GM13976 (cell line): Measurements from ENCODE around the gene C2orf78.
"Not testable (repeated sequence)": the region's sequence is repeated elsewhere in the genome, so short reads cannot be mapped to it uniquely, and the experiment has no call there.

Experiments used
- DNase-seq: peaks from one replicate; pipeline ENCODE4 v3.0.0; 2012; ENCODE audit warnings: low spot score
- in situ Hi-C: fragments of 300-500 bp; cut with MboI; formaldehyde crosslinking; loops from one replicate; pipeline ENCODE4 v1.12.0; 2022; ENCODE audit warnings: low sequenced_read_pairs, mixed read lengths, inconsistent platforms; ENCODE audit not compliant: unreplicated experiment
- TF ChIP-seq, protein P1 (sequence below): IDR thresholded peaks from 2 replicates; pipeline ENCODE4 v1.5.1; 2012; ENCODE audit warnings: borderline replicate concordance, mild to moderate bottlenecking; ENCODE audit not compliant: insufficient read depth; ENCODE audit errors: extremely low read depth, missing control alignments, control extremely low read depth

Gene C2orf78, protein sequence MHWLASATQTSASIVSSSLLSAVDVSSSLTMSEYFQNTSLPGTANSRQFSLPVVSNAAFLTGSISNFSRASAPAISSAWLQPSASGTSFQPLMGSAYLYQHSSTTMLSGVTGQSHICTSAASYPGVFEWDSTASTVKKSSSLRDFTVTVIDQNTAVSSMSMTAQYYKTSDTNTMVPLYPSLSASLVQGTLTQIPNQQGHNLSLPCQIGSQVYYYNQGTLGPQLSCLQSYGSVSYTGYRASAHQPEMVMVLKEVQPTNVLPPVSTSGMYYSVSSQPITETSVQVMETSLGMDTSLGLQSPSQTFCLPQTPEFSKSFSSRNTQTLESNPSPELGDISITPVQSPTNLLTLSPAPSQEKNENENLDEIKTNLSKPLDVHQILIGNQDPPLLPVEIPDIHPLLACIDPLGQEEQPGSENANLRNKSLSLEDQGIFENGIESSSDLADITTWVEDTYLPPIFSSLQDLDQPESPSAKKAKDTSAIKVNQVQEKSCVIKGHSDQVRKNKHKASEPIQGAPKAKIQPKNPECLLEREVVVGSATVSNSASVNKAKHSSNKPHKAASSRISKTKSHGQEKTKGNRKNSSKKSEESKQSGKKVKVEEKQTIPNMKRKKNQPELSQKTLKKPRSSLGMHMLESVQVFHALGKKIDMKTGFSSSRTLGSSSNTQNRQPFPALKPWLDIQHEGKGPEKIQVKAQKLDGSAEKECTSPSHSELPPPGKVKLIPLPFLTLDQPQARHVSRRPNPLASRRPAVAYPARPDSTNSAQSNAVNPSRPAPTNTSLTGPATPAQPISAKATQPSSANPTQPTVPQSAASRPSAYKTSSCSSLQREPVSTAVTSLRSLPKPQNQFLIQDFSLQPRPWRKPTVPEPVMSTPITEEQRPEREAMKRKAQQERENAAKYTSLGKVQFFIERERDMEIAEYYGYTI

DNA sequence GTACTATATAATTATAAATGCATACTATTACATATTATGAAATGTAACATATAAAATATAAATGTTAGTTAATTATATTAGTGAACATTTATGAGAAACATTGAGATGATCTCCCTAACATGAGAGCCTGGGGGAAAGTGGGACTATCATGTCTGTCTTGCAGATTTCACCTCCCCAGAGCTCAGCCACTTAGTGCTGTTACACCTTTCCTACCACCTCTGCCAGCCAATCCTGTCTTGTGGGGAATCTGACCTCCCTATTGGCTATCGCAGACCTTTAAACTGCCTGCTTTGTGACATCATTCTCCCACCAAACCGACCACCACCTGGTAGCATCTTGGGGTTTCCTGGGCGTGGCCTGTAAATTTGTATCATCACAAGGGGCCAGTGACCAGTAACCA is at the start of gene C2orf78:
Gene C2orf78, plus strand, starts transcription at position 301 of the 400 bp plus-strand sequence. CDS start 127 bp downstream, outside the sequence.
- DNase-seq, in situ Hi-C loops: not testable (repeated sequence)

DNA sequence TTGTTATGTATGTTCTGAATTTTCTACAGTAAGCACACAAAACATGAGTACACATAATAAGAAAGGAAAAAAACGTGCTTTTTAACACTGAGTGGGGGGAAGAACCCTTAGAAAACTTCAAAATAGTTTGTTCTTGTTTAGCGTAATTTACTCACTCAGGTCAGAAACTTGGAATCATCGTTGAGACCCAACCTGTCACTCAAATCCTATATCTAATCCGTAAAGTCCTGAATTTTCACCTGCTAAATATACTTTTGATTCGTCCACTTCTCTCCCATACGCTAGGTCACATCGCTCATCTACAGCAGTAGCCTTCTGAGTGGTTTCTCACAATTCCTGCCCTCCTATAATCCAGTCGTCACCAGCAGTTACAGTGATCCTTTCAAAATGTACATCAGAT is 47.6 kb upstream of the C2orf78 start:
- TF ChIP-seq, protein P1, sequence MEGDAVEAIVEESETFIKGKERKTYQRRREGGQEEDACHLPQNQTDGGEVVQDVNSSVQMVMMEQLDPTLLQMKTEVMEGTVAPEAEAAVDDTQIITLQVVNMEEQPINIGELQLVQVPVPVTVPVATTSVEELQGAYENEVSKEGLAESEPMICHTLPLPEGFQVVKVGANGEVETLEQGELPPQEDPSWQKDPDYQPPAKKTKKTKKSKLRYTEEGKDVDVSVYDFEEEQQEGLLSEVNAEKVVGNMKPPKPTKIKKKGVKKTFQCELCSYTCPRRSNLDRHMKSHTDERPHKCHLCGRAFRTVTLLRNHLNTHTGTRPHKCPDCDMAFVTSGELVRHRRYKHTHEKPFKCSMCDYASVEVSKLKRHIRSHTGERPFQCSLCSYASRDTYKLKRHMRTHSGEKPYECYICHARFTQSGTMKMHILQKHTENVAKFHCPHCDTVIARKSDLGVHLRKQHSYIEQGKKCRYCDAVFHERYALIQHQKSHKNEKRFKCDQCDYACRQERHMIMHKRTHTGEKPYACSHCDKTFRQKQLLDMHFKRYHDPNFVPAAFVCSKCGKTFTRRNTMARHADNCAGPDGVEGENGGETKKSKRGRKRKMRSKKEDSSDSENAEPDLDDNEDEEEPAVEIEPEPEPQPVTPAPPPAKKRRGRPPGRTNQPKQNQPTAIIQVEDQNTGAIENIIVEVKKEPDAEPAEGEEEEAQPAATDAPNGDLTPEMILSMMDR = no peak
- DNase-seq = no peak
- in situ Hi-C loops = no loop called here

DNA sequence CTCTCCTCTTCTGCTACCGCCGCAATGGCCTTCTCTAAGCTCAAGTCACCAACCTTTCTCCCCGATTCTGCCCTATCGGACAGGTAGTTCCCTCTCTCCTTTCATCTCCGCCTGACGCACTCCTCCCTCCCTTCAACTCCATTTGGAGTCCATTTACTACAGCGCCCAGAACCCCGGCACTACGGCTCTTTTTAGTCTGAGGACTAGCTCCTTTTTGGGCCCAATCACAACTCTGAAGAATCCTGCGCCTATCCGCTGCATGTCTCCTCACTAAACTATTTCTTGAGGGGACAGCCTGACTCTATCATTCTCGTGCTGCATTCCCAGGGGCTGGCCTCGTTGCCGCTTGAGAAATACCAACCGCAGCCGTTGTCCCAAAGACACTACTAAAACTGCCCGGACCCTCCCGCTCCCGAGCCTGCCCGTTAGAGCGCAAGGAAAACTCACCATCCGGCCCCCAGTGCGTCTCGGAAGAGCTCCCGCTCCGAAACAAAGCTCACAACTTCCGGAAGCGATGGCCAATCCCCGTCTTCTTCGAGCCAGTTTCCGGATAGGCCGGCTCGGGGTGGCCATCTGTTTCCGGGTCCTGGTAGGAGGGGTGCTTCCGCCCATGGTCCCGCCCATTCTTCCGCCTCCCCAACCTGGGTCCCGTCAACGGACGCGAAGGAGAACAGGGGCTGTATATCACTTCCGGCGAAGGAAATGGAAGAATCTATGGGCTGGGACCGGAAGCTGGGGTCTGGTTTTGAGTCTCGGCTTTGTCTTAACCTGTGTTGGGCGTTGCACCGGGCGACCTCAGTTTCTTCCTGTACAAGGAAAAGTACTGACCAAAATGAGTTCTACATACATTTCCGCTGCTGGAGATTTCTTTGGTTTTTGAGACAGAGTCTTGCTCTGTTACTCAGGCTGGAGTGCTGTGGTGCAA is 46.9 kb upstream of the C2orf78 start, which contains the start of gene TPRKB:
Gene TPRKB, minus strand, starts transcription at position 491 of the 925 bp plus-strand sequence. CDS start 2,776 bp downstream, outside the sequence.
- DNase-seq = peak; percentile 97
- TF ChIP-seq, protein P1 = no peak
- in situ Hi-C loops = no loop called here

DNA sequence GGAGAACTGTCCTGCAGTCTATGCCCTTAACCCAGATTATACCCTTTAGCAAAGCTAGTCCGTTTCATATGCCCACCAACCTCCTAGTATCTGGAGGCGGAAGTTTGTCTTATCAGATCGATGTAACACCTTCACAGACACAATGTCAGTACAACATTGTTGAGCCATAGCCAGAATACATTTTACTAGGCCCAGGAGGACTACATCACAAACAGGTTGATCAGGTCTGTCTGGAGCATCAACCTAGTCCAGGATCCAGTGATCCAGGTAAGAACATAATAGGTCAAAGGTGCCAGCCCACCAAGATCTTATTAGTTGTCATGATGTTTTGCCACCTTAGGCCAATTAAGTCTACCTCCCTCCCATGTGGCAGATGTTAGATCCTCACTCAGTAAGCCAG is 44.9 kb upstream of the C2orf78 start:
- in situ Hi-C loops = no loop called here
- TF ChIP-seq, protein P1 = no peak

DNA sequence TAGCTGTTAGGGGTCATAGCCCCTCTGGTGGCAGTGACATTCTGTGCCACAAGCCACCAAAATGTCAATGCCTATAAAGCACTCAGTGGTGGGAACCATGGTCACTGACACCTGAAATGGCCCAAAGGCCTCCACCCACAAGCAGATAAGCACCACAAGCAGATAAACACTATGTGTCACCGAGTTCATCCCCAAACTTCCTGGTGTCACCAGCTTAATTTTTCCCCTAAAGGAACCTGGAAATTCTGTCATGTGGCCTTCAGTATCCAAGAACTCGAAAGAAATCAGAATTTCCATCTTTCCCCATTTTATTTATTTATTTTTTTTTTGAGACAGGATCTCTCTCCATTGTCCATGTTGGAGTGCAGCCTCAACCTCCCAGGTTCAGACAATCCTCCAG is 43.2 kb upstream of the C2orf78 start:
- TF ChIP-seq, protein P1 = no peak
- in situ Hi-C loops = no loop called here
- no peak for DNase-seq

More for the DNA sequence above, 44.9 kb upstream of the C2orf78 start:
- DNase-seq = no peak

DNA sequence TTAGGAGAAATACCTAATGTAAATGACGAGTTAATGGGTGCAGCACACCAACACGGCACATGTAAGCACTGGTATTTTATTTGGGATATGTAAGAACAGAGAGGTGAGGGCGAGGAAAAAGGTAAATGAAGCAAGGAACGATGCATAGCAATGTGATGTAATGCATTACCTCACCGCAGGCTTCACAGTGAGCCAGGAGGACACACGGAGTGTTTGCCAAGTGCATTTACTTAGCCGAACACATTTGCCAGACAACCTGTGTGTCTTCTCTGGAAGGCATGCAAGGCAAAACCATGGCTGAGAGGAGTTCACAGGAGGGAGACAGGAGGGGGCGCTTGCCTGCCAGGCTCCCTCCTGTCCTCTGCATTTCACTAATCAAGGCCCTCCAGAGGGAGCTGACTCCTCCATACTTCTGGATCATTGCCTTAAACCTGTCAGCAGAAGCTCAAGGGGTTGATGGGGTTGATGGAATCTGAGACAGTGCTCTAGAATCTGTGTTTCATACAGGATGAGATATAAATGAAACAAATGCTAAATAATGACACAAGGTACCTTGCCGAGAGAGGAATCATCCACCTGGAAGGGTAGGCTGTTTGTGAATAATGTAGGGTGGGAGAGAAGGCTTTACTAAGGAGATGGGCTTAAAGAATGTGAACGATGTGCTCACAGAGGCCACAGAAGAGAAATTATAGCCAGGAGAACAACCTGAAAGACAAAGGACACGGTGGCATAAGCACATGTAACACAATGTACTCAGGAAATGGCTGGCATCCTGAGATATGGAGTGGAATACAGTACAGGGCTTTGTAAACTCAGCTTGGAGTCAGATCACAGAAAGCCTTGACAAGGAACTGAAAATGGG is 37.7 kb upstream of the C2orf78 start:
- TF ChIP-seq, protein P1 = no peak
- DNase-seq = no peak
- in situ Hi-C loops = no loop called here
